ENCODE measurements around the gene CACHD1. TPM values are rescaled to one million over a fixed set of nuclear protein-coding genes. Genes with fewer than 3 reads are reported as not detected.

CACHD1 gene
- total RNA-seq, 1 donor from 2014 or later, result 12.1 TPM

DNA sequence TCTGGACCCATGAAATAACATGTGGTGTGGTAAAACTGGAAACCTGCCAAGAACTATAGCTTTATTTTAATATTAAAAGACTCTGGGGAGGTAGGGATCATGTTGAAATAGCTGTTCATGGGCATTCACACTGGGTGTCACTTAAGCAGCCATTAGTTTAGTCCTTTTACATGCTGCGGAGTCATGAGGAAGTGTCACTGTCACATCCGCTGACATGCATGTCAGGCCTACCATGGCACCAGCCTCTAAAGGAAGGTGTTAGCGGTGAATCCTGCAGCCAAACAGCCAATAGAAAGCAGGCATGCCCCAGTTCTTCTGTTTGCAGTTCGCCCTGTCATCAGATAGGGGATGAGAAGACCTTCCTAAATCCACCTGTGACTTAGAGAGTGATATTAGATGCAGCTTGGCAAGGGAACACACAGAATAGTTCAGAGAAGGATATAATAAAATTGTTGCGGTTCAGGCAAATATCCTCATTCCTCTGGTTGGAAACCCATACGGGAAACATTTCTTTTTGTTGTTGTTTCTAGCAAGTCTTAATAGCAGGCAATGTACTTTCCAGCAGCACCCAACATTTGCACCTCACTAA, 100.4 kb downstream of the CACHD1 start:
- TF ChIP-seq, protein P1, sequence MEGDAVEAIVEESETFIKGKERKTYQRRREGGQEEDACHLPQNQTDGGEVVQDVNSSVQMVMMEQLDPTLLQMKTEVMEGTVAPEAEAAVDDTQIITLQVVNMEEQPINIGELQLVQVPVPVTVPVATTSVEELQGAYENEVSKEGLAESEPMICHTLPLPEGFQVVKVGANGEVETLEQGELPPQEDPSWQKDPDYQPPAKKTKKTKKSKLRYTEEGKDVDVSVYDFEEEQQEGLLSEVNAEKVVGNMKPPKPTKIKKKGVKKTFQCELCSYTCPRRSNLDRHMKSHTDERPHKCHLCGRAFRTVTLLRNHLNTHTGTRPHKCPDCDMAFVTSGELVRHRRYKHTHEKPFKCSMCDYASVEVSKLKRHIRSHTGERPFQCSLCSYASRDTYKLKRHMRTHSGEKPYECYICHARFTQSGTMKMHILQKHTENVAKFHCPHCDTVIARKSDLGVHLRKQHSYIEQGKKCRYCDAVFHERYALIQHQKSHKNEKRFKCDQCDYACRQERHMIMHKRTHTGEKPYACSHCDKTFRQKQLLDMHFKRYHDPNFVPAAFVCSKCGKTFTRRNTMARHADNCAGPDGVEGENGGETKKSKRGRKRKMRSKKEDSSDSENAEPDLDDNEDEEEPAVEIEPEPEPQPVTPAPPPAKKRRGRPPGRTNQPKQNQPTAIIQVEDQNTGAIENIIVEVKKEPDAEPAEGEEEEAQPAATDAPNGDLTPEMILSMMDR (IDR thresholded peaks at IDR 0.05; ENCODE audit: insufficient read depth, low read length, poor library complexity, severe bottlenecking), result no peak
- Histone ChIP-seq H3K27me3 (ENCODE audit: control insufficient read depth, insufficient read depth, low read length) (no peaks in the 10 kb centered on the region), H3K36me3 (ENCODE audit: control insufficient read depth, insufficient read depth, low read length) (no peaks in the 10 kb centered on the region), H3K4me3 (ENCODE audit: low read depth, low read length) (no peak overlapping the region)
- DNase-seq (ENCODE audit: low read depth), result no peak

DNA sequence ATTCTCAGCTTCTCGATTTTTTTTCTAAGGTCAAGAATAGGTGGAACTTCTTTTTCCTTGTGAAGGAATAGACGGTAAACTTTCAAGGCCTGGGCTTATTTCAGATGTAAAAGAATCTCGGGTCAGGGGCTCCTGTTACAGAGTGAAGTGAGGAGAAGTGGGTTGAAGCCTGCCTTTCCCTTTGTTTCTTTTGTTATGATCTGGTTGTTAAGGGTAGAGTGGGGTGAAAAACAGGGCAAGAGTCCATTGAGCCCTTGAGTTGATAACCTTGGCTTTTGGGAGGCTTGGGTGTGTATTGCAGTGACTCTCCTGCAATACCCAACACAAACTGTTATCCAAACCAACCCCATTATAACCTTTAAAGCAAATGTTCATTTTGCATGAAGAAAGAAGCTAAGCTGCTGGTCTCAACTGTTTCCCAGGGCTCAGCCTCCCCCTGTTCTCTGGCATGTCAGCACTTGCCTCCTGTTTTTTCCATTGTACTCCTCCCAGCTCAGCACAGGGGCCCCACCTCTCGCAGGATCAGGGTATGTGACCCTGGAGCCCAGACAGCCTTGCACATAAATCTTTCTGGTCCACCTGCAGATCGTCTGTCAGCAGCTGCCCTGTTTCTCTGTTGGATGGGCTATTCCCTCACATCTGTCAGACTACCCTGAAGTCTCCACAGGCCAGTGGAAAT, 102.4 kb downstream of the CACHD1 start:
- H3K36me3 ChIP-seq (ENCODE audit: control insufficient read depth, insufficient read depth, low read length), result no peaks in the 10 kb centered on the region
- TF ChIP-seq, protein P1 (IDR thresholded peaks at IDR 0.05; ENCODE audit: insufficient read depth, low read length, poor library complexity, severe bottlenecking), result no peak
- H3K4me3 ChIP-seq (ENCODE audit: low read depth, low read length), result no peak overlapping the region
- H3K27me3 ChIP-seq (ENCODE audit: control insufficient read depth, insufficient read depth, low read length), result no peaks in the 10 kb centered on the region
- DNase-seq (ENCODE audit: low read depth), result no peak

GRCh38 chr1:64574301-64574700, 104.4 kb downstream of the CACHD1 start:
- Histone ChIP-seq H3K4me3 (ENCODE audit: low read depth, low read length) (no peak overlapping the region), H3K27me3 (ENCODE audit: control insufficient read depth, insufficient read depth, low read length) (no peaks in the 10 kb centered on the region), H3K36me3 (ENCODE audit: control insufficient read depth, insufficient read depth, low read length) (no peaks in the 10 kb centered on the region)
- peak; percentile 16 for DNase-seq (ENCODE audit: low read depth)
- TF ChIP-seq, protein P1 (IDR thresholded peaks at IDR 0.05; ENCODE audit: insufficient read depth, low read length, poor library complexity, severe bottlenecking), result no peak

DNA sequence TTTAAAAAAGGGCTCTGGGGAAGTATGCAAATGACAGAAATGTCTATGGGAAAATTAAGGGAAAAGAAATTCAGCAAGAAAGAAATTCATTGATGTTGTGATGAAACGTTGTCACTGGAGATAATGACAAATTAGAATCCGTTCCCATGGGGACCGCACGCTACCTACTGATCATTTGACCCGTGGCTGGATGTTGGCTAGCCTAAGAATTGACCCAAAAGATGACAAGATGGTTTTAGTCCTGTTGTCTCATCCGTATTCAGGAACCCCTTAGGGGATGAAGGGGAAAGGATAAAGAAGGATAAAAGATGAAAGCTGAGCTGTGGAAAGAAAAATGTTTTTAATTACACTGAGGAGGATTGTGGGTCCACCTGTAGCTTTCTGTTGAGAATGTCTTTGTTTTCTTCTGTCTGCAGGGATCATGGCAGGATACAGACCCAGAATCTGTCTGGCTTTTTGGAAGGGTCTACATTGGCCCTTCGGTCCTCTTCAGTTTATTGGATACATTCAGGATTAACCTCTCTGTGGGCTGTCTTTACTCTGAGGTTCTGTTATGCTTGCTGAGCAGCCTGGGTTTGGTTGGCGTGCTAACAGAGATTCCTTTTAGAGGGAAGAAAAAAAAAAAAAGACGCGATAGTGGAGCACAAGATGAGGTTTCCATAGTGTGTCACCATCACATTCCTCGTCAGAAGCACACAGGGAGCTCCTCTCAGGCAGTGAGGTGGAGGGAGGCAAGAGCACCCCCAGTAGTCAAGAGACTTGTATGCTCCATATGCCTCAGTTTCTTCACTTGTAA, 106.2 kb downstream of the CACHD1 start:
- H3K36me3 ChIP-seq (ENCODE audit: control insufficient read depth, insufficient read depth, low read length), result no peaks in the 10 kb centered on the region
- H3K27me3 ChIP-seq (ENCODE audit: control insufficient read depth, insufficient read depth, low read length), result no peaks in the 10 kb centered on the region
- TF ChIP-seq, protein P1 (IDR thresholded peaks at IDR 0.05; ENCODE audit: insufficient read depth, low read length, poor library complexity, severe bottlenecking), result no peak
- no peak overlapping the region for H3K4me3 ChIP-seq (ENCODE audit: low read depth, low read length)
- DNase-seq (ENCODE audit: low read depth), result no peak

- TF ChIP-seq, protein P1 (IDR thresholded peaks at IDR 0.05; ENCODE audit: insufficient read depth, low read length, poor library complexity, severe bottlenecking), result no peak
- no peaks in the 10 kb centered on the region for H3K36me3 ChIP-seq (ENCODE audit: control insufficient read depth, insufficient read depth, low read length)
- H3K4me3 ChIP-seq (ENCODE audit: low read depth, low read length), result no peak overlapping the region
- no peak for DNase-seq (ENCODE audit: low read depth)
- H3K27me3 ChIP-seq (ENCODE audit: control insufficient read depth, insufficient read depth, low read length), result no peaks in the 10 kb centered on the region
Observed at GRCh38 chr1:64578270-64578973, 108.5 kb downstream of the CACHD1 start.

Measured in kidney epithelial cell (primary cell).